Measurements from ENCODE around the gene LRP1. TPM values are rescaled to one million over a fixed set of nuclear protein-coding genes. Genes with fewer than 3 reads are reported as not detected.
A peak's percentile ranks its signal among the peaks of the same experiment; 100 is the strongest.

LRP1 gene
- total and polyA plus RNA-seq, 2 of the 13 experiments (the other 11 are each of a cell fraction or from before 2014, with no cell fraction given), result 14.7 to 30.8 TPM

GRCh38 chr12:57148469-57149244 lies 20.4 kb downstream of the LRP1 start (continued):
- TF ChIP-seq REST (IDR thresholded peaks at IDR 0.05; ENCODE audit: borderline replicate concordance in 1 of 2, low read depth in 1 of 2, low read length in 2 of 2) (peak in 1 of 2 experiments; percentile 54; a peak in 1 of 4 replicates), ELF3 (CRISPR knock-in tag; IDR thresholded peaks at IDR 0.05) (peak; percentile 87), TGIF2 (CRISPR knock-in tag; IDR thresholded peaks at IDR 0.05) (peak; percentile 66; the same call in 1 of the 2 replicates), ZNF709 (CRISPR knock-in tag; IDR thresholded peaks at IDR 0.05) (no peak), ZNF275 (CRISPR knock-in tag; IDR thresholded peaks at IDR 0.05; ENCODE audit: borderline replicate concordance) (no peak), PHF20 (CRISPR knock-in tag; IDR thresholded peaks at IDR 0.05) (no peak), ZNF510 (CRISPR knock-in tag; IDR thresholded peaks at IDR 0.05; ENCODE audit: low read depth) (0 out of 2 replicates have a peak, but pooled peaks have one; percentile 31), ZNF768 (CRISPR knock-in tag; IDR thresholded peaks at IDR 0.05) (no peak), ZBTB44 (CRISPR knock-in tag; IDR thresholded peaks at IDR 0.05) (no peak), PHB2 (IDR thresholded peaks at IDR 0.05; ENCODE audit: partially characterized antibody) (no peak), GLI4 (CRISPR knock-in tag; IDR thresholded peaks at IDR 0.05; ENCODE audit: borderline replicate concordance) (no peak), BATF2 (CRISPR knock-in tag; IDR thresholded peaks at IDR 0.05) (no peak), GTF2F1 (IDR thresholded peaks at IDR 0.05; ENCODE audit: low read length) (no peak), ZBTB25 (CRISPR knock-in tag; IDR thresholded peaks at IDR 0.05) (no peak), ZNF496 (CRISPR knock-in tag; IDR thresholded peaks at IDR 0.05; ENCODE audit: insufficient replicate concordance) (no peak), ZBTB10 (CRISPR knock-in tag; IDR thresholded peaks at IDR 0.05; ENCODE audit: borderline replicate concordance) (peak; percentile 50; the same call in 1 of the 2 replicates), TCF12 (IDR thresholded peaks at IDR 0.05) (no peak), TCF12 (CRISPR knock-in tag; IDR thresholded peaks at IDR 0.05) (no peak)

All from HepG2 (cell line).